ENCODE results near the gene GPR37L1.

DNA sequence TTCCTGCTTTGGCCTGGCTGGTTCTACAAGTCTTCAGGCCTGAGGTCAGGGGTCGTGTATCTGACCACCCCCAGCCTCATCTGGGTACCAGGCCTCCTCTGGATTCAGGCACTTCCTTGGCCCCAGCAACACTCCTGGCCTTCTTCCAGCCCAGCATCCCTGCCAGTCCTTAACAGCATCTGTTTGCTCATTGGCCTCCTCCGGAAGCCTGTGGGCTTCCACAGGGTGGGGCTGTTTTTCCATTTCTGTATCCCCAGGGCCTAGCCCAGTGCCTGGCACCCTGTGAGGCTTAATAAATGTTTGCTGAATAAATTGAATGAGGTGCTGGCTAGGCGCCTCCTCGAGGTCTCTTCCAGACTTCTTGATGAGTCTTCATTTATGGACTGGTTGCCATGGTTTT, 21.5 kb upstream of the GPR37L1 start:
- no peak for TF ChIP-seq POLR2A (IDR thresholded peaks at IDR 0.05)
- TF ChIP-seq, protein P1, sequence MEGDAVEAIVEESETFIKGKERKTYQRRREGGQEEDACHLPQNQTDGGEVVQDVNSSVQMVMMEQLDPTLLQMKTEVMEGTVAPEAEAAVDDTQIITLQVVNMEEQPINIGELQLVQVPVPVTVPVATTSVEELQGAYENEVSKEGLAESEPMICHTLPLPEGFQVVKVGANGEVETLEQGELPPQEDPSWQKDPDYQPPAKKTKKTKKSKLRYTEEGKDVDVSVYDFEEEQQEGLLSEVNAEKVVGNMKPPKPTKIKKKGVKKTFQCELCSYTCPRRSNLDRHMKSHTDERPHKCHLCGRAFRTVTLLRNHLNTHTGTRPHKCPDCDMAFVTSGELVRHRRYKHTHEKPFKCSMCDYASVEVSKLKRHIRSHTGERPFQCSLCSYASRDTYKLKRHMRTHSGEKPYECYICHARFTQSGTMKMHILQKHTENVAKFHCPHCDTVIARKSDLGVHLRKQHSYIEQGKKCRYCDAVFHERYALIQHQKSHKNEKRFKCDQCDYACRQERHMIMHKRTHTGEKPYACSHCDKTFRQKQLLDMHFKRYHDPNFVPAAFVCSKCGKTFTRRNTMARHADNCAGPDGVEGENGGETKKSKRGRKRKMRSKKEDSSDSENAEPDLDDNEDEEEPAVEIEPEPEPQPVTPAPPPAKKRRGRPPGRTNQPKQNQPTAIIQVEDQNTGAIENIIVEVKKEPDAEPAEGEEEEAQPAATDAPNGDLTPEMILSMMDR (IDR thresholded peaks at IDR 0.05), result no peak
